ENCODE results near the gene PTPRE.

PTPRE gene

GRCh38 chr10:127928021-127928806 is 21.3 kb downstream of the PTPRE start:
- DNase-seq = no peak

- DNase-seq = no peak
These were observed 25.8 kb downstream of the PTPRE start for GRCh38 chr10:127932521-127933270.

- DNase-seq = no peak
These were observed 26.4 kb downstream of the PTPRE start for GRCh38 chr10:127933271-127933670.

GRCh38 chr10:127934383-127934782 is 27.5 kb downstream of the PTPRE start:
- no peak for DNase-seq

- DNase-seq = no peak
These were observed 28.2 kb downstream of the PTPRE start for GRCh38 chr10:127935071-127935561.

DNA sequence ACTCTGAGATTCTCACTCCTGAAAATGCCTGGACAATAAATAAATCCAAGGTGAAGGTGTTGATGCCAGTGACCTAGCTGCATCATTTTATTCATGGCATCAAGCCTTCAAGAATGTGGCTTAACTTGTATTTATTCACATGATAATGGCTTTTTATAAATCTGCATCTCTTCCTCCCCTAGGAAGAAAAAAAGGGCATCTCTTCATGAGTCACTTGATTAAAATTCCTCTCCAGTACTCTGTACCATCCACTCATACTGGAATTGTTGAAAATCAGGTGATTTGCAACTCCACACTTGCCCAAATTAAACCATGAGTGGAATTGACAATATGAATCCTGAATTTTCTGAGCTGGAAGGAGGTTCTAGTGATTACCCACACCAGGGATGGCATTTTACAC is 30.2 kb downstream of the PTPRE start:
- DNase-seq = no peak

DNA sequence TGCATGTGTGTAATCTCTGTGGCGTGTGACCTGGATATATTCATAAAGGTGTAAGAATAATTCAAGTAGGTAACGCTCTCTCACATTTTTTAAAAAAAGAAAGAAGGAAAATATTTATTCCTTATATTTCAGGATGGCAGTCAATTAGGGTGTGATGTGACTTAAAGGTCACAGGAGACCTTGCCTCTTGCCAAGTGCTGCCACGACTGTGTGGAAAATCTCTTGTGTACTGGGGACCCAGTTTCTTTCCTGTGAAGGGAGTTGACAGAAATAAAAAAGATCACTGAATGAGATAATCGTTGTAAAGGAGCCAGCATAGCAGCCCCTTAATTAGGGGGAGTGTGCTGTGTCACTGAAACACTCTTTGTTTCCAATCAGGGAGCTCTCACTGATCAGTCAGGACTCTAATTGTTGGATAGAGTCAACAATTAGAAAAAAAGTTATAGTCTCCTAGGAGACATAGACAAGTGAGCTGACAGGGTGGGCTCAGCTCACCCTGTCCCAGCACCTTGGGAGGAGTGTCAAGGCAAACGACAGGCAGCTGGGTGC is 31.1 kb downstream of the PTPRE start:
- no peak for DNase-seq

- DNase-seq = no peak
These were observed 33.0 kb downstream of the PTPRE start for GRCh38 chr10:127939786-127940330.

GRCh38 chr10:127940866-127941640 is 34.1 kb downstream of the PTPRE start:
- DNase-seq = no peak

DNA sequence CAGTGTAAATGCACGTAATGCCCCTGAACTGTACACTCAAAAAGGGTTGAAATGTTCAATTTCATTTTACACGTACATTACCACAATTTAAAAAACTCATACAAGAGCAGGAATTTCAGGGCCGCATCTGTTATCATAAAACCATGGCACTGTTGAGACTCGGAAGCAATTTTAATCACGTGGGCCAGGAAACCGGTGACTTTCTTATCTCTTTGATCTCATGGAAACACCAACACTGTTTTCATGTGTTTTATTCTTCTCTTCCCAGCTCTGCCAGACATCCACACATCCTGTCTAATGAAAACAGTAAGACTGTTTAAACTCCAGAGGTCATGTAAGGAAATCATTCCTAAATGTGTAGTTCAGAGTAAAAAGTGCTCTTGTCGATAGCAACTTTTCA is 35.9 kb downstream of the PTPRE start:
- DNase-seq = no peak

- no peak for DNase-seq
These were observed 36.5 kb downstream of the PTPRE start for GRCh38 chr10:127943336-127943910.

DNA sequence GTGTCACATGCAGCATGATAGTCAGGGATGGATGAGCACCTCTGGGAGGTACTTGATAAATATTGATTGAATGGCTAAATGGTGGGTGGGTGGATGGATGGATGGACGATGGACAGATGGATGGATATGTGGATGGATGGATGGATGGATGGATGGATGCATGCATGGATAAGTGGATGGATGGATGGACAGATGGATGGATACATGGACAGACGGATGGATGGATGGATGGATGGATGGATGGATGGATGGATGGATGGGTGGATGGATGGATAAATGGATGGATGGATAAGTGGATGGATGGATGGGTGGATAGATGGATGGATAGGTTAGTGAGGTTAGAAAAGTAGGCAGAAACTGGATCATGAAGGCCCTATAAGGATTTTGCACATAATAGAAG is 37.4 kb downstream of the PTPRE start:
- no peak for DNase-seq

- no peak for DNase-seq
These were observed 38.4 kb downstream of the PTPRE start for GRCh38 chr10:127945341-127945758.

- DNase-seq = no peak
These were observed 39.2 kb downstream of the PTPRE start for GRCh38 chr10:127945948-127946711.

GRCh38 chr10:127947211-127947610 is 40.3 kb downstream of the PTPRE start:
- DNase-seq = no peak

DNA sequence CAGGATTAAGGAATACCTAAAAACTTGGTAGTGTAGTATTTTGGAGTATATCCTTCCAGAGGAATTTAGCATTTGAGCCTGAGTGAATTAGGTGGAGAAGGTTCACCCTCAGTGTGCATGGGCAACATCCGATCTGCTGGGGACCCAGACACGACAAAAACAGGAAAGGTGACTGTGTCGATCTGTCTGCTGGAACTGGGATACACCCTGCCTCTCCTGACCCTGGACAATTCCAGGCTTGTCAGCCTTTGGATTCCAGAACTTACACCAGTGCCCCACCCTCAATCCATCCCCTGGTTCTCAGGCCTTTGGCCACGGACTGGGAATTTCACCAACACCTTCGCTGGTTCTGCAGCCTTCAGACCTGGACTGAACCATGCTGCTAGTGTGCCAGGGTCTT is 41.9 kb downstream of the PTPRE start:
- no peak for DNase-seq

DNA sequence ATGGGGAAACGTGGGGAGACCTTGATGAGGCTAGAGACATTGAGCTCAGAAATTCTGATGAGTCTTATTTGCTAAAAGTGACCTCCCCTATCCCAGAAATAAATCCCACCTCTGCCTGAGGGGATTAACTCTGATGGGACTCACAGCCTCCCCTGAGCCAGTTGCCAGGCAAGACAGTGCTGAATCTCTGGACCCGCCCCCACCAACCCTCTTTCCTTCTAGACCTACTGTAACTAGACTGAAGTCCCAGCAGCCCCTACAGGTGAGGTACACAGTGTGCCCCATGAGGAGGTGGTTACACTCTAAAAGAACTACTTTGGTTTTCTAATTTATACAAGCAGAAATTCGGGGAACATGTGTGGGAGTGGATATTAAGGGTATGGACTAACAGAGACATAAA is 42.9 kb downstream of the PTPRE start:
- DNase-seq = no peak

DNA sequence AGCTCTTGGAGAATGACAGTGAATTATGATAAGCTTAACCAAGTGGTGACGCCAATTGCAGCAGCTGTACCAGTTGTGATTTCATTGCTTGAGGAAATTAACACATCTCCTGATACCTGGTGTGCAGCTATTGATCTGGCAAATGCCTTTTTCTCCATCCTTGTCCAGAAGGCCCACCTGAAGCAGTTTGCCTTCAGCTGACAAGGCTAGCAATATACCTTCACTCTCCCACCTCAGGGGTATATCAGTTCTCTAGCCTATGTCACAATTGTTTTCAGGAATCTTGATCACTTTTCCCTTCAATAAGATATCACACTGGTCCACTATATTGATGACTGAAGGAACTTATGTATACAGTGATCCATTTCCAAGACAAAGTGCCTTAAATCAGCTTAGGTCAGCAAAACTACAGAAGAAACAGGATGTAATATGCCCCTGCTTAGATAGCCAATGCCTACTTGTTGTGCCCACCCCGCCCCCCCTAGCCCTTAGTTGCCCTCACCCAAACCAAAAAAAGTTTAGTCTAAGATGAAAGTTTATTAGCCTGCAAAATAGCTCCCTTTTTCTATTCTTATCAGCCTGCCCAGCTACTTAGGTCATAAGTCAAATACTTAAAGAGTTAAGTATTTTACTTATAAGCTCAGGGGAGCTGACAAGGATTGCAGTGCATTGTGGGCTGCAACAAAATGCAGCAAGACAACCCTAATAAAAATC is 45.1 kb downstream of the PTPRE start:
- DNase-seq = no peak

DNA sequence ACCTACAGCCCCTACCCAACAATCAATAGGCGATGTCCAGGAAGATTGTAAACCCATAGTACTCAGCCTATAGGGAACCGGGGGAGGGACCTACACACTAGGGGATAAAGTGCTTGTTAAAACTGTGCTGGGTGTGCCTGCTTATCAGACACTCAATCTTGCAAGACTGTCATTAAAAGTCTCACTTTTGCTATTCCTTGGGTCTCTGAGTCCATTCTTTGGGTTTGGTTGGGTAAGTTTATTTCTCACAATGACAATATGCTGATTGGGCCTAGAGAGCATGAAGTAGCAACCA is 45.6 kb downstream of the PTPRE start:
- no peak for DNase-seq

GRCh38 chr10:127952918-127953317 is 46.0 kb downstream of the PTPRE start:
- DNase-seq = no peak

- no peak for DNase-seq
These were observed 47.0 kb downstream of the PTPRE start for GRCh38 chr10:127953876-127954275.
